Lung (tissue), 12 donors: ENCODE results near the gene DLK2. TPM values are rescaled to one million over a fixed set of nuclear protein-coding genes. Genes with fewer than 3 reads are reported as not detected.

Experiments used
- ATAC-seq: fragments of 200-7000 bp; cut with Tn5 transposase; one replicate; pipeline ENCODE4 v1.9.1; 2020; ENCODE audit warnings: moderate number of reproducible peaks; ENCODE audit not compliant: insufficient read depth, low FRiP score
- DNase-seq, 3 donors: peaks; one replicate each; pipeline ENCODE4 v3.0.0-alpha.2; 2013 to 2017
- H3K27ac ChIP-seq, 2 donors: one replicate each; pipeline ENCODE4 v1.5.1; 2013; ENCODE audit warnings: mild to moderate bottlenecking in 2 of 2, moderate library complexity in 2 of 2, control low read depth in 1 of 2, inconsistent platforms in 1 of 2, low read depth in 1 of 2, low read length in 1 of 2
- H3K27me3 ChIP-seq, 3 donors: one replicate each; pipeline ENCODE4 v1.5.1; 2013; ENCODE audit warnings: low read length in 2 of 3; ENCODE audit not compliant: control insufficient read depth in 3 of 3, insufficient read depth in 3 of 3
- H3K36me3 ChIP-seq, 4 donors: one replicate each; pipeline ENCODE4 v1.5.1; 2013; ENCODE audit warnings: low read length in 4 of 4, mild to moderate bottlenecking in 1 of 4, moderate library complexity in 1 of 4; ENCODE audit not compliant: control insufficient read depth in 4 of 4, insufficient read depth in 4 of 4
- H3K4me1 ChIP-seq, 5 donors: one replicate each; pipeline ENCODE4 v1.5.1; 2013; ENCODE audit warnings: low read length in 5 of 5, mild to moderate bottlenecking in 2 of 5, moderate library complexity in 1 of 5; ENCODE audit not compliant: control insufficient read depth in 5 of 5, insufficient read depth in 5 of 5
- H3K4me3 ChIP-seq: one replicate; pipeline ENCODE4 v1.5.1; 2013; ENCODE audit warnings: mild to moderate bottlenecking, control low read depth, moderate library complexity
- H3K9ac ChIP-seq, 2 donors: one replicate each; pipeline ENCODE4 v1.5.1; 2013; ENCODE audit warnings: low read length in 2 of 2, control low read depth in 1 of 2; ENCODE audit not compliant: insufficient read depth in 1 of 2
- H3K9me3 ChIP-seq, 4 donors: one replicate each; pipeline ENCODE4 v1.5.1; 2013; ENCODE audit warnings: low read length in 3 of 4, mild to moderate bottlenecking in 1 of 4, moderate library complexity in 1 of 4; ENCODE audit not compliant: control insufficient read depth in 4 of 4, insufficient read depth in 3 of 4
- WGBS, 2 donors: extraction: QIAGEN DNeasy Blood & Tissue Kit; methylation state at CpG; one replicate each; pipeline ENCODE4 v1.1.7; 2013; 5-methylcytosine and 5-hydroxymethylcytosine counted together
- polyA plus RNA-seq, 2 donors: library from polyadenylated mRNA; stranded (reverse); fragments of 200-250 nt; gene quantifications; one replicate each; pipeline ENCODE4 v1.2.1, GENCODE V29; 2013
- total RNA-seq, 2 donors: library from RNA; depleted of rRNA in 1 of 2; stranded (reverse); fragments of >200 nt in 1 of 2; gene quantifications; one replicate each; pipeline ENCODE4 v1.2.1, GENCODE V29; 2014 to 2021
- TF ChIP-seq, protein P1 (sequence below): IDR thresholded peaks from 2 replicates; pipeline ENCODE4 v1.5.1; 2012; ENCODE audit warnings: mild to moderate bottlenecking; ENCODE audit errors: control extremely low read depth, extremely low read depth
- donor health status: control.
- donor health status: control.
- donor health status: Bipolar disorder and iron deficiency.
- donor health status: healthy.
- donor health status: DM: yes; HTN: yes; CAD: no.

The DLK2 gene
- total and polyA plus RNA-seq, 4 donors: 1.1 to 2.6 (median 1.3) TPM

DNA sequence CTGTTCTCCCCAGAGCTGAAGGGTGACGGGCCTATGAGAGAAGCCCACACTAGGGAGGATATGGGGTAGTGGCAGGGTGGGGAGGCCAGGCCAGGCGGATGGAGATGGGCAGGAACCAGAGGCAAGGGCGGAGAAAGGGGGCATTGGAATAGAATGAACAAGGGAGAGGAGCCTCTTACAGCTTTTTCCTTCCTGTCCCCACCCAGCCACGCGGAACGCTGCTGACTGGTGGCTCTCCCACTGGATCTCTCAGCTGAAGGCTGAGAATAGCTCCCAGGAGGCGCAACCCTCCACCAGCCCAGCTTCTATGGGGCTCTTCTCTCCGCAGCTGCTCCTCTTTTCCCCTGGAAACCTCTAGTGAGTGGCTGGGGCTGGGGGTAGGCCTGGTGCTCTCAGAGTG, 10.8 kb downstream of the DLK2 start:
- no peaks in the 10 kb centered on the region for H3K4me1 ChIP-seq
- TF ChIP-seq, protein P1, sequence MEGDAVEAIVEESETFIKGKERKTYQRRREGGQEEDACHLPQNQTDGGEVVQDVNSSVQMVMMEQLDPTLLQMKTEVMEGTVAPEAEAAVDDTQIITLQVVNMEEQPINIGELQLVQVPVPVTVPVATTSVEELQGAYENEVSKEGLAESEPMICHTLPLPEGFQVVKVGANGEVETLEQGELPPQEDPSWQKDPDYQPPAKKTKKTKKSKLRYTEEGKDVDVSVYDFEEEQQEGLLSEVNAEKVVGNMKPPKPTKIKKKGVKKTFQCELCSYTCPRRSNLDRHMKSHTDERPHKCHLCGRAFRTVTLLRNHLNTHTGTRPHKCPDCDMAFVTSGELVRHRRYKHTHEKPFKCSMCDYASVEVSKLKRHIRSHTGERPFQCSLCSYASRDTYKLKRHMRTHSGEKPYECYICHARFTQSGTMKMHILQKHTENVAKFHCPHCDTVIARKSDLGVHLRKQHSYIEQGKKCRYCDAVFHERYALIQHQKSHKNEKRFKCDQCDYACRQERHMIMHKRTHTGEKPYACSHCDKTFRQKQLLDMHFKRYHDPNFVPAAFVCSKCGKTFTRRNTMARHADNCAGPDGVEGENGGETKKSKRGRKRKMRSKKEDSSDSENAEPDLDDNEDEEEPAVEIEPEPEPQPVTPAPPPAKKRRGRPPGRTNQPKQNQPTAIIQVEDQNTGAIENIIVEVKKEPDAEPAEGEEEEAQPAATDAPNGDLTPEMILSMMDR: no peak
- ATAC-seq: no peak
- no peak for DNase-seq
- 88 to 89% methylated on average over 8 of the region's 8 CpGs for WGBS, 2 donors
- no peak overlapping the region for H3K9ac ChIP-seq
- H3K36me3 ChIP-seq: peaks cover 5 to 64% (median 27%) of the 10 kb centered on the region in 4 donors
- no peak overlapping the region for H3K27ac ChIP-seq
- H3K9me3 ChIP-seq: peaks cover 0 to 2% (median 0%) of the 10 kb centered on the region in 4 donors
- H3K4me3 ChIP-seq: no peak overlapping the region
- no peaks in the 10 kb centered on the region for H3K27me3 ChIP-seq

DNA sequence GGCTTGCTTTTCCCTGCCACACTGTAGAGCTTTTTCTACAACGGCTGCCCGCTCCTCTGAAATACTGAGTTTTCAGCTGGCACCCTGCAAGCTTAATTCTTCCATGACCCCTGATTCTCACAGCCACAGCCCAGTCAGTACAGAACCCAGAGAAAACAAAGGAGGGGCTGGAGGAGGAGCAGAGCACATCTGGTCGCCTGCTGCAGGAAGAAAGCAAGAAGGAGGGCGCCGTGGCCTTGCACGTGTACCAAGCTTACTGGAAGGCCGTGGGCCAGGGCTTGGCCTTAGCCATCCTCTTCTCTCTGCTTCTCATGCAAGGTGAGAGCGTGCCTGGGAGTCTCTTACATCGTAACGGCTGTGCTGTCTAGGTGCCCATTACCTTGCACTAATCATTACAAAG, 11.3 kb downstream of the DLK2 start:
- TF ChIP-seq, protein P1: no peak
- WGBS, 2 donors: 93 to 94% methylated on average over 10 of the region's 10 CpGs

DNA sequence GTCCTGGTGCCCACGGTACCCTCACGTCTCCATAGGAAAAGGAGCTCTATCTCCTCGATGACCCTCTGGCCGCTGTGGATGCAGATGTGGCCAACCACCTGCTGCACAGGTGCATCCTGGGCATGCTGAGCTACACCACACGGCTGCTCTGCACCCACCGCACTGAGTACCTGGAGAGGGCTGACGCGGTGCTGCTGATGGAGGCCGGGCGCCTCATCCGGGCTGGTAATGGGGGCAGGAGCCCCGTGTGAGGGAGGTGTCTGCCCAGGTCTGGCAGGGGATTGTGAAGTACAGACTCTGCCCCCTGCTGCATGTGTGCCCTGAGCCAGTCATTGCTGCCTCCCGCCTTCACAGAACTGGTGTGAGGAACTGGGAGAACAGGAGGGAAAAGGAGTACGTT, 12.4 kb downstream of the DLK2 start:
- 93 to 95% methylated on average over 14 of the region's 14 CpGs for WGBS, 2 donors
- Histone ChIP-seq H3K4me1 (no peaks in the 10 kb centered on the region), H3K27ac (no peak overlapping the region), H3K27me3 (no peaks in the 10 kb centered on the region), H3K4me3 (no peak overlapping the region), H3K9me3 (peaks cover 0 to 2% (median 0%) of the 10 kb centered on the region in 4 donors), H3K9ac (no peak overlapping the region), H3K36me3 (peaks cover 5 to 52% (median 22%) of the 10 kb centered on the region in 4 donors)
- no peak for DNase-seq
- no peak for ATAC-seq
- TF ChIP-seq, protein P1: no peak

More for the DNA sequence above, 11.3 kb downstream of the DLK2 start:
- Histone ChIP-seq H3K9me3 (peaks cover 0 to 2% (median 0%) of the 10 kb centered on the region in 4 donors), H3K9ac (no peak overlapping the region), H3K36me3 (peaks cover 5 to 59% (median 24%) of the 10 kb centered on the region in 4 donors), H3K4me3 (no peak overlapping the region), H3K27ac (no peak overlapping the region), H3K4me1 (no peaks in the 10 kb centered on the region), H3K27me3 (no peaks in the 10 kb centered on the region)
- ATAC-seq (no peak), DNase-seq (no peak)

DNA sequence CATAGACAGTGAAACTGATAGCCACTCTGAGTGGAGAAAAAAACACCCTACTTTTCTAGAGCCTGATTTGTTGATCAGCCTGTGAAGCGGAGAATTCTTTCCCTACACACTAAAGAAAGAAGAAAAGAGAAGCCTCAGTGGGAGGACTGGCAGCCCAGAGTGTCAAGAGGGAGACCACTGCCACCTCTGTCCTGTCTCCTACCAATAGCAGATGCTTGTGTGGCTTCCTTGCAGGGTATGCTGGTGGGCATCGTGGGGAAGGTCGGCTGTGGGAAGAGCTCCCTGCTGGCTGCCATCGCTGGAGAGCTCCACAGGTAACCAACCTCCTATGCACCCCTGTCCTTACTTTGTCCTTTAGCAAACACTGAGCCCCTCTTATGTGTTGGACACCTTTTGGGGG, 17.6 kb downstream of the DLK2 start:
- H3K9ac ChIP-seq: no peak overlapping the region
- DNase-seq: no peak
- no peak overlapping the region for H3K4me3 ChIP-seq
- H3K9me3 ChIP-seq: no peaks in the 10 kb centered on the region
- no peak for ATAC-seq
- no peak overlapping the region for H3K27ac ChIP-seq
- no peaks in the 10 kb centered on the region for H3K27me3 ChIP-seq
- TF ChIP-seq, protein P1: no peak
- peaks cover 0 to 18% (median 7%) of the 10 kb centered on the region in 5 donors for H3K4me1 ChIP-seq
- WGBS, 2 donors: 68 to 79% methylated on average over 4 of the region's 4 CpGs
- peaks cover 5 to 21% (median 13%) of the 10 kb centered on the region in 4 donors for H3K36me3 ChIP-seq
